ENCODE data around the gene TMEM248. TPM values are rescaled to one million over a fixed set of nuclear protein-coding genes. Genes with fewer than 3 reads are reported as not detected.
"Not testable (repeated sequence)": the region's sequence is repeated elsewhere in the genome, so short reads cannot be mapped to it uniquely, and the experiment has no call there.

Gene TMEM248
- total and polyA plus RNA-seq, 2 donors (not counting 3 experiments of a cell fraction or from before 2014, with no cell fraction given) = 107 to 220 TPM

GRCh38 chr7:66967029-66967428 is 46.0 kb downstream of the TMEM248 start:
- Histone ChIP-seq H3K4me3 (replicated peaks in 1 of 3; ENCODE audit: insufficient read depth in 1 of 3, low read depth in 1 of 3, low read length in 3 of 3) (no peak overlapping the region), H3K9ac (replicated peaks; ENCODE audit: extremely low read depth, insufficient read depth, low read length) (no peak overlapping the region), H3K36me3 (ENCODE audit: control insufficient read depth in 2 of 2, extremely low read depth in 1 of 2, insufficient read depth in 2 of 2, low read length in 2 of 2) (no peaks in the 10 kb centered on the region), H4K20me1 (replicated peaks; ENCODE audit: control insufficient read depth, extremely low read depth, insufficient read depth, low read length) (no peaks in the 10 kb centered on the region), H3K27me3 (ENCODE audit: control insufficient read depth in 2 of 2, insufficient read depth in 2 of 2, low read length in 2 of 2) (no peaks in the 10 kb centered on the region), H3K79me2 (ENCODE audit: control insufficient read depth, insufficient read depth, low read length) (no peaks in the 10 kb centered on the region), H3K4me1 (ENCODE audit: control insufficient read depth, extremely low read depth, insufficient read depth, low read length) (no peaks in the 10 kb centered on the region), H3K9me1 (replicated peaks; ENCODE audit: control insufficient read depth, extremely low read depth, insufficient read depth, low read length) (no peaks in the 10 kb centered on the region), H3K27ac (ENCODE audit: insufficient read depth, low read depth, low read length) (no peak overlapping the region), H2AFZ (ENCODE audit: low read depth, low read length) (no peak overlapping the region), H3K4me2 (ENCODE audit: insufficient read depth, low read length) (no peak overlapping the region), H3K9me3 (replicated peaks; ENCODE audit: control insufficient read depth, insufficient read depth, low read length) (no peaks in the 10 kb centered on the region)
- dilution Hi-C loops (cut with MboI; ENCODE audit: extremely low pct_ligation_motif_present, low sequenced_read_pairs) (no loop called here), intact Hi-C loops (cut with micrococcal nuclease) (no loop called here)
- no TSS peak for BruUV-seq (replicated peaks)
- TF ChIP-seq FOS (IDR thresholded peaks at IDR 0.05; ENCODE audit: borderline replicate concordance, insufficient read depth, low read length) (no peak), GATA2 (IDR thresholded peaks at IDR 0.05; ENCODE audit: insufficient read depth, insufficient read length, low read depth, low read length) (no peak), POLR2AphosphoS5 (IDR thresholded peaks at IDR 0.05; ENCODE audit: insufficient read depth, low read depth, low read length) (no peak), EZH2 (IDR thresholded peaks at IDR 0.05; ENCODE audit: borderline replicate concordance, low read depth, low read length, severe bottlenecking) (no peak), MAX (IDR thresholded peaks at IDR 0.05; ENCODE audit: insufficient read depth, insufficient read length) (no peak), POLR2A (IDR thresholded peaks at IDR 0.05; ENCODE audit: low read depth, low read length) (no peak), MYC (IDR thresholded peaks at IDR 0.05; ENCODE audit: low read depth, low read length) (no peak), JUN (IDR thresholded peaks at IDR 0.05; ENCODE audit: borderline replicate concordance, insufficient read depth, insufficient read length, low read depth) (no peak)
- TF ChIP-seq, protein P1, sequence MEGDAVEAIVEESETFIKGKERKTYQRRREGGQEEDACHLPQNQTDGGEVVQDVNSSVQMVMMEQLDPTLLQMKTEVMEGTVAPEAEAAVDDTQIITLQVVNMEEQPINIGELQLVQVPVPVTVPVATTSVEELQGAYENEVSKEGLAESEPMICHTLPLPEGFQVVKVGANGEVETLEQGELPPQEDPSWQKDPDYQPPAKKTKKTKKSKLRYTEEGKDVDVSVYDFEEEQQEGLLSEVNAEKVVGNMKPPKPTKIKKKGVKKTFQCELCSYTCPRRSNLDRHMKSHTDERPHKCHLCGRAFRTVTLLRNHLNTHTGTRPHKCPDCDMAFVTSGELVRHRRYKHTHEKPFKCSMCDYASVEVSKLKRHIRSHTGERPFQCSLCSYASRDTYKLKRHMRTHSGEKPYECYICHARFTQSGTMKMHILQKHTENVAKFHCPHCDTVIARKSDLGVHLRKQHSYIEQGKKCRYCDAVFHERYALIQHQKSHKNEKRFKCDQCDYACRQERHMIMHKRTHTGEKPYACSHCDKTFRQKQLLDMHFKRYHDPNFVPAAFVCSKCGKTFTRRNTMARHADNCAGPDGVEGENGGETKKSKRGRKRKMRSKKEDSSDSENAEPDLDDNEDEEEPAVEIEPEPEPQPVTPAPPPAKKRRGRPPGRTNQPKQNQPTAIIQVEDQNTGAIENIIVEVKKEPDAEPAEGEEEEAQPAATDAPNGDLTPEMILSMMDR (IDR thresholded peaks at IDR 0.05; ENCODE audit: extremely low read depth in 1 of 2, insufficient read depth in 1 of 2, low read depth in 1 of 2, low read length in 2 of 2) = no peak
- DNase-seq (ENCODE audit: low read depth, low spot score) = no peak
- POLR2A ChIA-PET = no interaction called here
- no peak for FAIRE-seq
- CTCF ChIA-PET = no interaction called here

GRCh38 chr7:66969001-66969400 is 48.0 kb downstream of the TMEM248 start:
- H3K79me2 ChIP-seq (ENCODE audit: control insufficient read depth, insufficient read depth, low read length); H3K4me1 ChIP-seq (ENCODE audit: control insufficient read depth, extremely low read depth, insufficient read depth, low read length); CTCF ChIA-PET; BruUV-seq (replicated peaks); DNase-seq (ENCODE audit: low read depth, low spot score); H3K4me2 ChIP-seq (ENCODE audit: insufficient read depth, low read length); H3K27ac ChIP-seq (ENCODE audit: insufficient read depth, low read depth, low read length); POLR2A ChIA-PET; H3K9me1 ChIP-seq (replicated peaks; ENCODE audit: control insufficient read depth, extremely low read depth, insufficient read depth, low read length); H4K20me1 ChIP-seq (replicated peaks; ENCODE audit: control insufficient read depth, extremely low read depth, insufficient read depth, low read length); H3K27me3 ChIP-seq (ENCODE audit: control insufficient read depth in 2 of 2, insufficient read depth in 2 of 2, low read length in 2 of 2); H3K9me3 ChIP-seq (replicated peaks; ENCODE audit: control insufficient read depth, insufficient read depth, low read length); intact Hi-C loops (cut with micrococcal nuclease); FAIRE-seq; dilution Hi-C loops (cut with MboI; ENCODE audit: extremely low pct_ligation_motif_present, low sequenced_read_pairs); H2AFZ ChIP-seq (ENCODE audit: low read depth, low read length); H3K9ac ChIP-seq (replicated peaks; ENCODE audit: extremely low read depth, insufficient read depth, low read length); H3K4me3 ChIP-seq (replicated peaks in 1 of 3; ENCODE audit: insufficient read depth in 1 of 3, low read depth in 1 of 3, low read length in 3 of 3); H3K36me3 ChIP-seq (ENCODE audit: control insufficient read depth in 2 of 2, extremely low read depth in 1 of 2, insufficient read depth in 2 of 2, low read length in 2 of 2): not testable (repeated sequence)
